ENCODE data around the gene POLR3H.
"Not testable (repeated sequence)": the region's sequence is repeated elsewhere in the genome, so short reads cannot be mapped to it uniquely, and the experiment has no call there.

The POLR3H gene

DNA sequence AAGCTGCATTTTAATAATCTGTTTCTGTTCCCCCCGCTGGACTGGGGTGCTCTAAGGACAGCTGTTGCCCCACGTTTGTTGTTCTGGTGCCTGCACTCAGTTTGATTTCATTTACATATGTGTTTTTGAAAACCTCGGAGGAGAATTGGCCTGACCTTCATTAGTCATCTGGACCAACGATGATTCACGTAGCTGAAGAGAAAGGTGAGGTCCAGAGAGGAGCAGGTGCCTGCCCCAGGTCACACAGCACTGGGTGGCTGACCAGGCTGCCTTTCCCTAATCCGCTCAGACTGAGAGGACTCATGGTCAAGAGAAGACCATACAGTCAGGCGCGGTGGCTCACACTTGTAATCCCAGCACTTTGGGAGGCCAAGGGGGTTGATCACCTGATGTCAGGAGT is 20.3 kb upstream of the POLR3H start:
- DNase-seq (ENCODE audit: low read depth in 2 of 2): no peak

DNA sequence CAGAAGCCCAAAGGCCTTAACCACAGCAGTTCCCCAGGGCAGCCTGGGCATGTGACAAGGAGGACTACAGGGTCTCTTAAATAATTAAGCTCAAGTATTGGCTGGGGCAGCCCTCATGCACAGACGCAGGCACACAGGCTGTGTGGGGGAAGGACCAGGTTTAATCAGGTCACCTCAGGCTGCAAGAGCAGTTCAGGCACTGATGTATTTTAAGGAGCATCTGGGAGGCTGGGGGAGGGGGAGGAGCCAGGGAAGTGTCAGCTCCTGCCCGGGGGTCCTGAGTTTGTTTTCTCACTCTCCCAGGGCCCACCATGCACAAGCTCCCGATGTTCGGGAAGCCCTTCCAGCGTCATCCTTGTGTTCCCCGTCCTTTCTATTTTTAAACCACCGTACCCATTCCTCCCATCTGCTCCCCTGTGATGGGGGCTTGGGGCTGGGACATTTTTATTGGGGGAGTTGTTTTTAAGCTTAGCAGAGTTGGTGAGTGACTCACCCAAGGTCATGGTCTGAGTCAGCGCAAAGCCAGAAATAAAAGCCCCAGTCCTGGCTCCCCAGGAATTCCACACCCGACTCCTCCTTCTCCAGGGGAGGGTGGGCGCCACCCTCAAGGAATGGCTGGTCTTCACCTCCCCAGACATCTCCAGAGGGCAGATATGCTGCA is 18.9 kb upstream of the POLR3H start:
- DNase-seq (ENCODE audit: low read depth in 2 of 2): no peak

DNA sequence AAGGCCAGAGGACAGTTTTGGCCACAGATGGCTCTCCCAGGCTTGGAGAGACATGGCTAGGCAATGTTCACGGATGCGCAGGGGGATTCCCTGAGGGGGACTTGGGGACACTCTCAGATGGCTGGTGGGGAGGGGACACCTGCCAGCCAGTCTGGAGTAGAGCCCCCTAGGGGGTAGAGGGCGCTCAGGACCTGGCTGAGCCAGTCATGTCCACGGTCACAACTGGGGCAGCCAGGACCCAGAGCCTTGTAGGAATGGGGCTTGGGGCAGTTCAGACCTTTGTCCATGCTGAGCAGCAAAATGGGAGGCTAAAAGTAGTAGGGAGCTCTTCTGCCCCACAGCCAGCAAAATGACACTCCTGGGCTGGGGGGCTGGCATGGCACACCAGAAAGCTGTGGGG is 18.2 kb upstream of the POLR3H start:
- no peak for DNase-seq (ENCODE audit: low read depth in 2 of 2)

DNA sequence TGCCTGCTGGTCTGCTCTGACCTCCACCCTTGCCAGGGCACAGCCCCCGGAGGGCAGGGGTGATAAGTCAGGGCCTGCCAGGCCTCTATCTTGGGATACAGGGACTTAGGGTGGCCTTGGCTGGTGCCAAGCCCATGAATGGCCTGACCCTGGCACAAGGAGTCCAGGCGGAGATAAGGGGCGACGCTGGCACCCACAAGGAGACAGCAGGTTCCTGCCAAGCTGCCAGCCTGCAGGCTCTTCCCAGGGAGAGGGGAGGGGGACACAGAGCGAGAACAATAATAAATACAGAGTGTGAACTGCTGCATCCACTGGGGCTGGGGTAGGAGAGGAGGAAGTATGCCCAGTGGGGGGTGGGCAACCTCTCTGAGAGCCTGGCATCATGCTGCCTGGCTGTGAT is 17.5 kb upstream of the POLR3H start:
- no peak for DNase-seq (ENCODE audit: low read depth in 2 of 2)

DNA sequence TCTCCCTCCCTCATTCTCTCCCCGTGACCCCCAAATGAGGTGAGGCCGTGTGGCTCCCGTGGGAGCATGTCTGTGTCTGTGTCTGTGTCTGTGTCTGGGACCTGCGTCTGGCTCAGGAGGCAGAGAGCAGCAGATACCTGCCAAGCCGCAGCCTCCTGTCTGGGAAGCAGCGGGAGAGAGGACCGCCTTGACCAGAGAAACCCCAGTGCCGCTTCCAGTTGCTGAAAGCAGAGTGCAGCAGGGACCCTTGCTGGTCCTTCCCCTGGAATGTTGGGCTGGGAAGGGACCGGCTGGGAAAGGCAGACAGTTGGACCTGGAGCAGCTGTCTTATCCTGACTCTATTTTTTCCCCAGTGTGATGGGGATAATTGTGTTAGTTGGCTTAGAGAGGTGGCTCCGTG is 17.1 kb upstream of the POLR3H start:
- DNase-seq (ENCODE audit: low read depth in 2 of 2): no peak

DNA sequence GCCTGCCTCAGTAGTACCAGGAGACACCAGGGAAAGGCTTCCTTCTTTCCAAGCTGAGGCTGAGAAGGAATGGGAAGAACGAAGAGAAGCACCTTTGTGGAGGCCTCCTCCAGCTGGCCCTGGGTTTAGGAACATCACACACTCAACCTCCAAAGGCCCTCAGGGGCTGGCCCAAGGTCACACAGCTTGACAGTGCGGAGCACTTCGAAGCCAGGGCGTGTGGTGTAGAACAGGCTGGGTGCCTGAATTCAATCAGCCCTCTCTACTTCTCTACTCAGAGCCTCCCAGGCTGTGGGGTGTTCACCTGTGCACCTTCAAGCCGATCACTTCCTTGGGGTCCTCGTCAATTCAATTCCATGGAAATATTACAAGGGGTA is 15.8 kb upstream of the POLR3H start:
- no peak for DNase-seq (ENCODE audit: low read depth in 2 of 2)

DNA sequence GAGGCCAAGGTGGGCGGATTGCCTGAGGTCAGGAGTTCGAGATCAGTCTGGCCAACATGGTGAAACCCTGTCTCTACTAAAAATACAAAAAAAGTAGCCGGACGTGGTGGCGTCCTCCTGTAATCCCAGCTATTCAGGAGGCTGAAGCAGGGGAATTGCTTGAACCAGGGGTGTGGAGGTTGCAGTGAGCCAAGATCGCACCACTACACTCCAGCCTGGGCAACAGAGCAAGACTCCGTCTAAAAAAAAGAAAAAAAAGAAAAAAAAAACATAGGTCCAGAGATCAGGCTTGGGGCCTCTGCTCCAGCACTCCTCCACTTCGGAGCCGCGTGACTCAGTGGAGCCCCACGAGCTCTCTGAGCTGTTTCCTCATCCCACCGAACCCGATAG is 14.0 kb upstream of the POLR3H start:
- not testable (repeated sequence) for DNase-seq (ENCODE audit: low read depth in 2 of 2)

DNA sequence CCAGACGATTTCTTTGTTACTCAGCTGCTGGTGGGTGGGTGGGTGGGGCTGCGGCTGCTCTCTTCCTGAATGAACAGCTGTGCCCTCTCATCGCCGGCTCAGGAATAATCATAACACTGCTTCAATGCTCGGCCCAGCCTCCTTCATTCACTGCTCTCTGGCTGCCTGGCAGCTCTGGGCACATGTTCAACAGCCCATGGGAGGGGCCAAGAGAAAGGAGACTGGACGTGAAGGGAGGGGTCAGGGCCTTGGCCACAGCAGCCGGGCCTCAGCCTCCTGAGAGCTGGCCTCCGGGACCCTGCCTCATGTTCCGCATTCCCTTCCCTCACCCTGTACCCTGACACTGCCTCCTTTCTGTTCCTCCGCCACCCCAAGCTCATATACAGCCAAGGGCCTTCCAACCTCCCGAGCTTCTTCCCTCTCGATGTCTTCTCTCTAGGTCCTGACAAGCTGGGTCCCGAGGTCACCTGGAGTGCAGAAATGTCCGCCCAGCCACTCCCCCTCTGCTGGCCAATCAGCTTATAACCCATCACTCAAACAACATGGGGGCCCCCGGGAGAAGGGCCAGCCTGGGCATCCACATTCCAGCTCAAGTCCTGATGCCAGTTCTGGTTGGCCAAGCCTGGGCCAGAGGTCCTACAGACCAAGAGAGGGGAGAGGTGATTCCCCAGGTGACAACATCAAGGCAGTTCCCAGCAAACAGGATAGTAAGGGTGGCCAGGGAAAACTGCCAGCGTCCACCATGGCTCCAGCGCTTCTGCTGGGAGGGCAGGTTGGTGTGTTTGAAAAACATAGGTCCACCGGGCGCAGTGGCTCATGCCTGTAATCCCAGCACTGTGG is 13.4 kb upstream of the POLR3H start:
- DNase-seq (ENCODE audit: low read depth in 2 of 2): peak in 1 of 2 donors; percentile 21

DNA sequence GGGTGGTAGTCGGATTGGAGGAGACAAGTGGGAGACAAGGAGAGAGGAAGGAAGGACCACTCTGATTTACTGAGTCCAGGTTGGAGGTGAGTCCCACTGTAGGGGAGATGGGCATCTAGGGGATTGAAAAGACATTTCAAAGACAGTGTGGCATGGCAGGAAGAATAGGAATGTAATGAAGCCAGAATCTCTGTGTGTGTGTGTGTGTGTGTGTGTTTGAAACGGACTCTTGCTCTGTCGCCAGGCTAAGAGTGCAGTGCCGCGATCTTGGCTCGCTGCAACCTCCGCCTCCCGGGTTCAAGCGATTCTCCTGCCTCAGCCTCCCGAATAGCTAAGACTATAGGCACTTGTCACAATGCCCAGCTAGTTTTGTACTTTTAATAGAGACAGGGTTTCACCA is 12.3 kb upstream of the POLR3H start:
- DNase-seq (ENCODE audit: low read depth in 2 of 2): no peak

DNA sequence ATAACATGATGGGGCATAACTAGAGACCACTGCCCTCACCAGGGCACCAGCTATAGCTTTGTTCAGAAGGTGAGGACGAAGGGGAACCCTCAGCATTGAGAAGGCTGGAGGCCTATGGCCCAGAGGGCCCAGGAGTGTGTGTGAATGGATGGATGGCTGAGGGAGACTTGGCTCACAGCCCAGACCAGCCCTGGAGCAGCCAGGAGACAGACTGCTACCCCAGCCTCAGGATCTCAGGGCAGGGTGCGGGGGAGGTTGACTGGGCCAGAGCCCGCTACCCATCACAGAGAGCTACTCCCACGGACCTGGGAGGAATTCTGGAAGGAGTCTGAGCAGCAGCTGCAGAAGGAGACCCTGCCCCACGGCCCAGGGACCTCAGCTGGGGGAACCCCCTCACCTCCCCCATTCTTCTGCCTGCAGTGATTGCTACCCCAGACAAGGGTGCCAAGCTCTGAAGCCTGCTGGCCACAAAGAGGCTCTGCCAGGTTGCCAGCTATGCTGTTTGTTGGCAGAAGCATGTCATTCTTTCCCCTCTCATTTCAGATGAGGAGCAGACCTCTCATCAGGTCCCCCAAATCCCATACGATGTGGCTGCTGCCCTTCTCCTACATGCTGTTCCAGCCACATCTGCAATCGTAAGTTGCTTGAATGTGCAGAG is 11.2 kb upstream of the POLR3H start:
- no peak for DNase-seq (ENCODE audit: low read depth in 2 of 2)

DNA sequence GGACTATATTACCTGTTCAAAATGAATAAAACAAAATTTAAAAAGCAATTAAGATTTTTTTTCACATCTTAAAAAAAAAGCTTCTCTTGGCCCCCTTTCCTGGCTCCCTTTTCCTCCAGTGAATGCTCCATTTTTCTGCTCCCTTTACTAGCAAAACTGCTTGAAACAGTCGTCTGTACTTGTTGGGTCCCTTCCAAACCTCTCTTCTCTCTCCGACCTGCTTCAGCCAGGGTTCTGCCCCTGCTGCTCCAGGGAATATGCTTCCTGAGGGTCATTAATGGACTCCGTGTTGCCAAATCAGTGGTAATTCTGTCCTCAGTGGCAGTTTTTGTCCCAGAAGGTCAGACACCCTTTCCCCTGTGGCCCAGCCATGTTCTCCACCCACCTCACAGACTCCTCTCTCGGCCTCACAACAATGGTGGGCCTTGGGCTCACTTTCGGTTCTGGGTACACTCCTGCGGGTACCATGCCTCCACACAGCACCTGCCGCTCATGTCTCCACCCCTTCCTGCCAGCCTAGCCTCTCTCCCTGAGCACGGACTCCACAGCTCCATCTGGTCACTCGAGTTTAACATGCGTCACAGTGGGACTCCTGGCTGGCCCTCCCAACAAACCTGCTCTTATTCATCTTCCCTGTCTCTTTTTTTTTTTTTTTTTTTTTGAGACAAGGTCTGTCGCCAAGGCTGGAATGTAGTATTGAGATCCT is 7.8 kb upstream of the POLR3H start:
- no peak for DNase-seq (ENCODE audit: low read depth in 2 of 2)

DNA sequence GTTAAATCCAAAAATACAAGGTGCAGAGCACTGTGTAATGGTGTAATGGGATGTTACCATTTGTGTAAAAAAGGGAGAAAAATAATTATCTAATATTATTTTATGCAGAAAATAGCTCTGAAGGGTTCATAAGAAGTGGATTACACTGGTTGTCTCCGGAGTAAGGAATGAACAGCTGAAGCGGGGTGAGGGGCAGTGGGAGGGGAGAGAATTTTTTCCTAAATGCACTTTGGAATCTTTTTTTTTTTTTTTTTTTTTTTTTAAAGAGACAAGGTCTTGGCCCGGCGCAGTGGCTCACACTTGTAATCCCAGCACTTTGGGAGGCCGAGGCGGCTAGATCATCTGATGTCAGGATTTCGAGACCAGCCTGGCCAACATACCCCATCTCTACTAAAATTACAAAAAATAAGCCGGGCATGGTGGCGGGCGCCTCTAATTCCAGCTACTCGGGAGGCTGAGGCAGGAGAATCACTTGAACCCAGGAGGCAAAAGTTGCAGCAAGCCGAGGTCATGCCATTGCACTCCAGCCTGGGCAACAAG is 6.8 kb upstream of the POLR3H start:
- DNase-seq (ENCODE audit: low read depth in 2 of 2): no peak

DNA sequence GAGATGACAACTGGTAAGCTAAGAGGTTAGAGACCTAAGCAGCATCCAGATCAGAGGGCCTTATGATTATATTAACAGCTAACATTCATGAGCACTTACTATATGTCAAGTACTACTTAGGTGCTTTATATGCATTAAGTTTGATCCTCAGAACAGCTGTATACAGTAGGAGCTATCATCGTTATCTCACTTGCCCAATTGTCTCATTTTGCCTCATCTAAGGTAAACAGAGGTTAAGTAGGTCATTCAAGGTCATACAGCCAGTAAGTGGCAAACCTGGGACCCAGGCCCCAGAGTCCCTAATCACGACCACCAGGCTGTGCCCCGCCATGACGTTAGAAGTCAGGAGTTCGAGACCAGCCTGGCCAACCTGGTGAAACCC is 4.6 kb upstream of the POLR3H start:
- DNase-seq (ENCODE audit: low read depth in 2 of 2): no peak

DNA sequence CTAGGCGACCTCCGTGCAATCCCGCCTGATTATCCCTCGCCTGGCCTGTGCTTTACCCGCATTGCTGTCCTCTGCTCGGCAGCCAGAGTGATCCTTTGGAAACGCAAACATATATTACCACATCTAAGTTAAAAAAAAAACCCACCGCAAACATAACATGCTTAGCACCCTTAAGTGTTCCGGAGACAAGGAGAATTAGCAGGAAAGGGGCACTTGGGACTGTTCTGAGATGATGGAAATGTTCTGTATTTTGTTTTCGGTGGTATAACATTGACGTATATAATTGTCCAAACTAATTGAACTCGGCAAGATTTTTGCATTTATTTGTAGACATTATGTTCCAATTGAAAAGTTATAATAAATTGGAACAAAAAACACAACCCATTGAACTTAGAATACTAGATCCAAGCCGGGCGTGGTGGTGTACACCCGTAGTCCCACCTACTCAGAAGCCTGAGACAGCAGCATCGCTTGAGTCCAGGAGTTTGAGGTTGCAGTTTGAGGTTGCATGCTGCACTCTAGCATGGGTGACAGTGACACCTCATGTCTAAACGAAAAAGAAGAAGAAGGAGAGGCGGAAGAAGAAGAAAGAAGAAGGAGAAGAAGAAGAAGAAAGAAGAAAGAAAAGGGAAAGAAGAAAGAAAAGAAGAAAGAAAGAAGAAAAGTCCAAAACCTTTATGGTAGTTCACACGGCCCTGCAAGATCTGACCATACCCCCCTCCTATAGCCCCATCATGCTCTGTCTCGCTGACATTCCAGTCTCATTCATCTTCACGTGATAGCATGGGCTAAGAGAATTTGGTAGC is 604 bp upstream of the POLR3H start:
- DNase-seq (ENCODE audit: low read depth in 2 of 2): no peak

DNA sequence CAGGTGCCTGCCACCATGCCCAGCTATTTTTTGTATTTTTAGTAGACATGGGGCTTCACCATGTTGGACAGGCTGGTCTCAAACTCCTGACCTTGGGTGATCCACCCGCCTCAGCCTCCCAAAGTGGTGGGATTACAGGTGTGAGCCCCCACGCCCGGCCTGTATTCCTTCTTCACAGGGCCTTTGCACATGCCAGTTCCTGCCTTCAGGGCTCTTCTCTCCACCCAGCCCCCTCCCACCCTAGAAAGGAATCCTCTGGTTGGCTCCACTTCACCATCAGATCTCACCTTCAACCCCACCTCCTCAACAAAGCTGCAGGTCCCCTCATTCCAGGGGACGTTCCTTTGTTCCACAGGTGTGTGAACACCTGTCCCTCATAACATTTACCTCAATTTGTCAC is 2.0 kb downstream of the POLR3H start:
- no peak for DNase-seq (ENCODE audit: low read depth in 2 of 2)

DNA sequence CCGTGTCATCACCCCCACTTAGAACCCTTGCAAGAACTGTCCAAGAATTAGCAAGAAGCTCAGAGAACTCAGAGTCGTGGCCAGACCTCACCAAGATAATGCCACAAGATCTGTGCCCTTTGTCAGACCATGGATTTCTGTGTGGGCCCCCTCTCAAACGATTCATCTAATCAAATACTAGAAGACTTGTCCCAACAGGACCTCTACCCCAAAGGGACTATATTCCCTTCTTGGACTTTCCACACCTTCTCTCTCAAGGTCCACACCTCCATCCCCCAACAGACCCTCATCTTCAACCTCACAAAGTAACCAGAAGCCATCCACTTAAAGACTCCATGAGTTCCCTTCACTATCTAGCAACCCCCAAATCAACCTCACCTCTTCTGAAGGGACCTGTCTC is 2.8 kb downstream of the POLR3H start:
- DNase-seq (ENCODE audit: low read depth in 2 of 2): no peak

DNA sequence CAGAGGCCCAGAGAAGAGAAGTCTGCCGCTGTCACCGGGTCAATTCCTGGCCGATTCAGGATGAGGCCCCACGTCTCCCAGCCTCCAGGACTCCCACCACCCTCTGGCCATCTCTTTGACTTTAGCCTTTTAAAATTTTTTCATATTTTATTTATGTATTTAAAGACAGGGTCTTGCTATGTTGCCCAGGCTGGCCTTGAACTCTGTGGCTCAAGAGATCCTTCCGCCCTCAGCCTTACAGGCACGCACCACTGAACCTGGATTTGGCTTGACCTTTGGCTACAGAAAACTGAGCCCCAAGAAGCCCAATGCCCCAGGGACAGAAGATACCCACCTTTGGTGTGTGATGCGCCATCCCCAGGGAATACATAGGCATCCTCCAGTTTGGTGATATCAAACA is 3.9 kb downstream of the POLR3H start:
- DNase-seq (ENCODE audit: low read depth in 2 of 2): no peak

DNA sequence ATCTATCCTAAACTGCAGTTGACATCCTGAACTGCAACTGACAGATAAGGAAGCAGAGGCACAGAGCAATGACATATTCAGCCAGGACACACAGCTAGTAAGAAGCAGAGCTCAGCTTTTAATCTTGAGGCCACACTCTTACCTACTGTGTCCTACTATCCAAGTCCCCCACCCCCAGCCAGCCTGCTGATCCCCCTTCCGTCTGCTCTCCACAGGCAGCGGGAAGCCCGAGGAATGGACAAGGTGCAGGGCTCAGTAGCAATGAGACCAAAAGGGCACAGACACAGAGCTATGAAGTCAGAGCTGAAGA is 4.3 kb downstream of the POLR3H start:
- no peak for DNase-seq (ENCODE audit: low read depth in 2 of 2)

DNA sequence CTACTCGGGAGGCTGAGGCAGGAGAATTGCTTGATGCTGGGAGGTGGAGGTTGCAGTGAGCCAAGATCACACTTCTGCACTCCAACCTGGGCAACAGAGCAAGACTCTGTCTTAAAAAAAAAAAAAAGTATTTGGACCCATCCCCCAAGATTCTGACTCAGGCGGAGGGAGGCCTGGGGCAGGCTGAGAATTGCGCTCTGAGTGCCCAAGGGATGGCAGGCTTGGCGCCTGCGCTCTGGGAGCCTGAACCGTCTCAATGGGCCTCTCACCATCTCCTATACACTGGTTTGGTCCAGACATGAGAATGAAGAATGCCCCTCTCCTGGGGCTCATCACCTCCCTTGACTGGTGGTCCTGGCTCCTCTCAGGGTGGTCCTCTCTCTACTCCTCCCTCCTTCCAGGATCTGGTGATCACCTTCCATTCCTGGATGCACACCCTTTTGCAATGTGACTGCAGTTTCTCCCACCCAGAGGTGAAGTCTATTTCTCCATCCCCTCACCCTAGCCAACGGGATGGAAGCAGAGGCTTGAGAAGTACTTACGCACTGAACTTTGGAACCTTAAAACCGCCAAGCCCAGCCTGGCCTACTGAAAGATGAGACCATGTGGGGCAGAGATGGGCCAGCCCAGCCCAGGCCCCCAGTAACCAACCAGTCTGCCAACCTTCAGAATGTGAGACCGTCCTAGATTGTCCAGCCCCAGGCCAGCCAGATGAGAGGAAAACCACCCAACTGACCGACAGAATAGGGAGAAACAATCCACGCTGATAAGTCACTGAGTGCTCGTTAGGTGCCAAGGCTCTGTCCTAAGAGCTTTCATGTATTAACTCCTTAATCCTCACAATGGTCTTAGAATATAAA is 4.9 kb downstream of the POLR3H start:
- DNase-seq (ENCODE audit: low read depth in 2 of 2): no peak

DNA sequence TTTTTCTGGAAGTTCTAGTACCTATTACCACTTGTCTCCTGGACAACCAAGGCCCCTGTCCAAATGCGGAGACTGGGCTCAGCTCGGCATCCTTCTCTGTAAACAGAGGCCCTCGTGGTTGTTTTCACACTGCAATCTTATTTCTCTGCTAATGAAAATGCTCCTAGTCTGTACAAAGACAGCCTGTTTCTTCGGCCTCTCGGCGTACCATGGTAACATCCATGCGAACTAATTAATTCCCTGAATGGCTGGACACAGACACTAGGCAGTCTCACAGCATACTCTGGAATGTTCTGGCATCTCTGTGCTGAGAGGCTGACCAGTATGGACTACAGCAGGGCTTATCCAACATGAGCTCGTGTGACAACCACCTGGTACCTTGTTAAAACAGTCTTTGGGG is 5.7 kb downstream of the POLR3H start:
- DNase-seq (ENCODE audit: low read depth in 2 of 2): no peak

DNA sequence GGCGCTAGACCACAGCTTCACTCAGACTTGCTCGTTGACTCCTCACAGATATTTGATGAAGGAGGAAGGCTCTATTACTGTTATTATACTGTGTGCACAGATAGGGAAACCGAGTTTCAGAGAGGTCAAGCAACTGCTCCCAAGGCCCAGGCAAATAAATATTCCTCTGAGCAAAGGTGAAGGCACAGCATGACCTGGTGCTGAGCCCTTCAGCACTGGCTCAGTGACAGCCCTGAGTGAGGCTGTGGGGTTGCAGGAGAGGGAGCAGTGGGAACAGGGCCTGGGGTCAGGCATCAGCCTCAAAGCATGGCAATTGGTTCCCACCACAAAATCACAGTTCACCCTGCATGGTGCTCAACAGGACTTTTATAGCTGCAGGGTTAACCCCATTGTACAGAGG is 7.1 kb downstream of the POLR3H start:
- no peak for DNase-seq (ENCODE audit: low read depth in 2 of 2)
